ENCODE measurements around the gene CHEK2.

Gene CHEK2

DNA sequence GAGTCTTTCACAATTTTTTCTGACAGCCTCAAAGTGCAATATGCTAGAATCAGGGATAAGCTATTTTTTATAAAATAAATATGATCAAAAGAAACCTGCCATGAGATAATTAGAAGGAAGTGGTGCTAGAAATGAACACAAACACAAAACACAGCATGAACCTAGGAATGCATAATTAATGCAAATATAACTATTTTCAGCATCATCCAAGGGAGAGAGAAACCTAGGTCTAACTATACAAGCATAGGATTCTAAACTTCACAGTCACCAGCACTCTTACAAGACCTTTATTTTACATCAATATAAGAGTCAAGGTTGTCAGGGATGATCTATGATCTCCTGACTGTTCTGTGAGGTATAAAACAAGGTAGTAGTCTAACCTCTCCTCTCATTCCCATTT lies 91.2 kb downstream of the CHEK2 start:
- no peak for TF ChIP-seq CTCF (IDR thresholded peaks at IDR 0.05; ENCODE audit: control extremely low read depth, extremely low read depth, low read depth, missing control alignments)
- DNase-seq (ENCODE audit: extremely low spot score), result no peak
- POLR2A ChIA-PET, result no interaction called here
- CTCF ChIA-PET, result interaction anchor here (1.1 kb wide), 1 partner anchor 60 kb away, joined by 3 read pairs; no protein-coding TSS in a partner anchor

- no peak for TF ChIP-seq CTCF (IDR thresholded peaks at IDR 0.05; ENCODE audit: control extremely low read depth, extremely low read depth, low read depth, missing control alignments)
- DNase-seq (ENCODE audit: extremely low spot score), result no peak
- ChIA-PET POLR2A (interaction anchor here (0.6 kb wide), 1 partner anchor 12 kb away, joined by 4 read pairs; no protein-coding TSS in a partner anchor), CTCF (no interaction called here)
These were observed 92.8 kb downstream of the CHEK2 start for GRCh38 chr22:28648792-28649191.

DNA sequence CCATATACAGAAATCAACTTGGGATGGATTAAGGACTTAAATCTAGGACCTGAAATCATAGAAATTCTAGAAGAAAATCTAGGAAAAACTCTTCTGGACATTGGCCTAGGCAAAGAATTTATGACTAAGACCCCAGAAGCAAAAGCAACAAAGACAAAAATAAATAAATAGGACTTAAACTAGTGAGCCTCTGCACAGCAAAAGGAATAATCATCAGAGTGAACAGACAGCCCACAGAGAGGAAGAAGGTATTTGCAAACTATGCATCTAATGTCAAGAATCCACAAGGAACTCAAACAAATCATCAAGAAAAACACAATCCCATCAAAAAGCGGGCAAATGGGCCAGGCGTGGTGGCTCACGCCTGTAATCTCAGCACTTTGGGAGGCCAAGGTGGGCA lies 94.4 kb downstream of the CHEK2 start:
- DNase-seq (ENCODE audit: extremely low spot score), result no peak
- POLR2A ChIA-PET, result no interaction called here
- TF ChIP-seq CTCF (IDR thresholded peaks at IDR 0.05; ENCODE audit: control extremely low read depth, extremely low read depth, low read depth, missing control alignments), result no peak
- CTCF ChIA-PET, result no interaction called here

DNA sequence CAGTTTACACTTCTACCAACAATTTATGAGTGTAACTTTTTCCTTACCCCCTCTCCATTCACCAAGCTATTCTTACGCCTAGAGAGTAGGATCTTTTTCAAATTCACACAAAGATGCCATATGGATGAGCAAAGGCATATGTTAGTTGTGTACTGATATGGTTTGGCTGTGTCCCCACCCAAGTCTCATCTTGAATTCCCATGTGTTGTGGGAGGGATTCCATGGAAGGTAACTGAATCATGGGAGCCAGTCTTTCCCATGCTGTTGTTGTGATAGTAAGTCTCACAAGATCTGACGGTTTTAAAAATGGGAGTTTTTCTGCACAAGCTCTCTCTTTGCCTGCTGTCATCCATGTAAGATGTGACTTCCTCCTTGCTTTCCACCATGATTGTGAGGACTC lies 102.3 kb downstream of the CHEK2 start:
- POLR2A ChIA-PET, result no interaction called here
- CTCF ChIA-PET, result no interaction called here
- DNase-seq (ENCODE audit: extremely low spot score), result no peak
- no peak for TF ChIP-seq CTCF (IDR thresholded peaks at IDR 0.05; ENCODE audit: control extremely low read depth, extremely low read depth, low read depth, missing control alignments)

Data from GM10248 (cell line).